Gastrocnemius medialis (tissue), 4 donors: ENCODE data around the gene ABI3BP. TPM values are rescaled to one million over a fixed set of nuclear protein-coding genes. Genes with fewer than 3 reads are reported as not detected.

Experiments
- ATAC-seq, 2 donors: fragments of 150-250 bp; one replicate each; pipeline ENCODE4 v1.9.1; 2016
- DNase-seq, 2 donors: peaks; one replicate each; pipeline ENCODE4 v3.0.0-alpha.2; 2019
- H3K27ac ChIP-seq, 4 donors: fragments of 200-600 bp; sonication (generic); 1 replicate in 1 of 4; 2 replicates in 3 of 4; pipeline ENCODE4 v1.5.1; 2016 to 2018; ENCODE audit warnings: mild to moderate bottlenecking in 2 of 4, moderate library complexity in 1 of 4
- H3K27me3 ChIP-seq, 3 donors: fragments of 200-600 bp; sonication (generic) in 2 of 3; 1 replicate in 1 of 3; 2 replicates in 2 of 3; pipeline versions ENCODE4 v1.5.1 to v1.6.0; 2016 to 2019; ENCODE audit warnings: mild to moderate bottlenecking in 1 of 3, moderate library complexity in 1 of 3
- H3K36me3 ChIP-seq, 2 donors: fragments of 200-600 bp; sonication (generic) in 1 of 2; one replicate each; pipeline ENCODE4 v1.5.1; 2017 to 2018
- H3K4me1 ChIP-seq, 2 donors: fragments of 200-600 bp; sonication (generic) in 1 of 2; one replicate each; pipeline ENCODE4 v1.5.1; 2016 to 2017; ENCODE audit warnings: mild to moderate bottlenecking in 2 of 2
- H3K4me3 ChIP-seq, 4 donors: fragments of 200-600 bp; sonication (generic) in 3 of 4; 1 replicate in 1 of 4; 2 replicates in 3 of 4; pipeline ENCODE4 v1.5.1; 2016 to 2019; ENCODE audit warnings: mild to moderate bottlenecking in 2 of 4
- H3K9me3 ChIP-seq, 3 donors: fragments of 200-600 bp; sonication (generic) in 2 of 3; 1 replicate in 1 of 3; 2 replicates in 2 of 3; pipeline ENCODE4 v1.5.1; 2016 to 2019
- POLR2A ChIP-seq, 2 donors: fragments of 450-650 bp; IDR thresholded peaks; one replicate each; pipeline ENCODE4 v1.6.1; 2017; ENCODE audit warnings: antibody characterized with exemption in 2 of 2, mild to moderate bottlenecking in 2 of 2, moderate library complexity in 2 of 2
- in situ Hi-C, 4 donors: fragments of 200-750 bp; cut with MboI; loops; one replicate each; pipeline versions ENCODE4 v1.15.0 to v1.8.0; 2017; ENCODE audit warnings: low sequenced_read_pairs in 4 of 4
- intact Hi-C: fragments of 100-400 bp; cut with DNase I; formaldehyde crosslinking; loops from one replicate; pipeline ENCODE4 v1.15.1; 2023; ENCODE audit warnings: low total_unique reads
- total RNA-seq, 4 donors: library from RNA; depleted of rRNA; stranded (reverse); fragments of >200 nt; gene quantifications; one replicate each; pipeline versions ENCODE4 v1.1.0 to v1.2.3, GENCODE V29; 2016
- TF ChIP-seq, protein P1 (sequence below), 5 experiments: fragments of 450-650 bp in 3 of 5; fragments of 200-600 bp in 2 of 5; sonication (generic) in 2 of 5; IDR thresholded peaks in 4 of 5; conservative IDR thresholded peaks in 1 of 5; 1 replicate in 4 of 5; 2 replicates in 1 of 5; pipeline ENCODE4 v1.5.1; 2016 to 2019; ENCODE audit warnings: antibody characterized with exemption in 5 of 5, mild to moderate bottlenecking in 3 of 5, moderate library complexity in 3 of 5

ABI3BP gene
- total RNA-seq, 4 donors from 2014 or later = 15.3 to 21.8 (median 19.5) TPM

DNA sequence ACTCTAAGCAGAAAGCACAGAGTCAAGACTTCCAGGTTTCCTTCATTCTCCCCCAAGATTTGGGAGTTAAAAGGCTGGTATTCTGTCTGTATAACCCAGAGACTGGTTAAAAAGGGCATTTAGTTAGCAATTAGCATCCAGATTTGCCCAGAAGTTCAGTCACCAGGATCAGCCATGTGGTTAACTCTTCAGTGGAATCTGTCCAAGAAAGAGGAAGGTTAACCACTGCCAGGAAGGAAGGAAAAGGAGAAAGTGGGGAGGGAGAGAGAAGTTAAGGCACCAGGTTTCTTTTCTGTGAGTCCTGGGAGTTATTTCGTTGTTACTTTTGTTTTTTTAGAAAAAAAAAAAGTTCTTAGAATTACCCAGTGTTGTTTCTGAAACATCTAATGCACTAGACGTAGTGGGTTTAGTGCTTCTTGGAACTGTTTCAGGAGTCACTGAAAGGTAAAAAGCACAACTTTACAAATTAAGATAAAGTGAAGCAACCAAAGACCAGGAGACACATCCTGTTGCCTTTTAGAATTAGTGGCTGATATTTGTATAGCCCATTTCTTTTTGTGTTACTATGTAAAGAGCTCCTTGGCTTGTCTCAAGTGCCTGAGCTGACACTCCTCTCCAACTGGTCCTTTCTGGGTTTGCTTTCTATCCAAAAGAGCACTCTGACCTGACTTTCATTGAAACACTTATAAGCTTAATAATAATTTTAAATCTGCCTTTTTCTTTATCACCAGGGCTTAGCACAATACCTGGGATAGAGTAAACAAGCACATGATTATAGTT, 128.6 kb downstream of the ABI3BP start:
- H3K4me1 ChIP-seq = no peaks in the 10 kb centered on the region
- ATAC-seq (no peak), DNase-seq (no peak)
- intact Hi-C loops (no loop called here), in situ Hi-C loops (no loop called here)
- no peak overlapping the region for H3K4me3 ChIP-seq
- H3K27me3 ChIP-seq = no peaks in the 10 kb centered on the region
- no peak for TF ChIP-seq POLR2A (IDR thresholded peaks at IDR 0.05)
- TF ChIP-seq, protein P1, sequence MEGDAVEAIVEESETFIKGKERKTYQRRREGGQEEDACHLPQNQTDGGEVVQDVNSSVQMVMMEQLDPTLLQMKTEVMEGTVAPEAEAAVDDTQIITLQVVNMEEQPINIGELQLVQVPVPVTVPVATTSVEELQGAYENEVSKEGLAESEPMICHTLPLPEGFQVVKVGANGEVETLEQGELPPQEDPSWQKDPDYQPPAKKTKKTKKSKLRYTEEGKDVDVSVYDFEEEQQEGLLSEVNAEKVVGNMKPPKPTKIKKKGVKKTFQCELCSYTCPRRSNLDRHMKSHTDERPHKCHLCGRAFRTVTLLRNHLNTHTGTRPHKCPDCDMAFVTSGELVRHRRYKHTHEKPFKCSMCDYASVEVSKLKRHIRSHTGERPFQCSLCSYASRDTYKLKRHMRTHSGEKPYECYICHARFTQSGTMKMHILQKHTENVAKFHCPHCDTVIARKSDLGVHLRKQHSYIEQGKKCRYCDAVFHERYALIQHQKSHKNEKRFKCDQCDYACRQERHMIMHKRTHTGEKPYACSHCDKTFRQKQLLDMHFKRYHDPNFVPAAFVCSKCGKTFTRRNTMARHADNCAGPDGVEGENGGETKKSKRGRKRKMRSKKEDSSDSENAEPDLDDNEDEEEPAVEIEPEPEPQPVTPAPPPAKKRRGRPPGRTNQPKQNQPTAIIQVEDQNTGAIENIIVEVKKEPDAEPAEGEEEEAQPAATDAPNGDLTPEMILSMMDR (IDR thresholded peaks at IDR 0.05 in 4 of 5, conservative IDR thresholded peaks at IDR 0.05 in 1 of 5) = no peak
- no peak overlapping the region for H3K27ac ChIP-seq
- no peaks in the 10 kb centered on the region for H3K9me3 ChIP-seq
- no peaks in the 10 kb centered on the region for H3K36me3 ChIP-seq

- intact Hi-C loops = no loop called here
- Histone ChIP-seq H3K27me3 (no peaks in the 10 kb centered on the region), H3K27ac (no peak overlapping the region), H3K4me3 (no peak overlapping the region), H3K9me3 (no peaks in the 10 kb centered on the region), H3K4me1 (no peaks in the 10 kb centered on the region), H3K36me3 (no peaks in the 10 kb centered on the region)
- ATAC-seq (no peak), DNase-seq (no peak)
- in situ Hi-C loops = no loop called here
- TF ChIP-seq POLR2A (IDR thresholded peaks at IDR 0.05) = no peak
- TF ChIP-seq, protein P1 (IDR thresholded peaks at IDR 0.05 in 4 of 5, conservative IDR thresholded peaks at IDR 0.05 in 1 of 5) = no peak
These were observed 135.4 kb downstream of the ABI3BP start for GRCh38 chr3:100857863-100858262.

DNA sequence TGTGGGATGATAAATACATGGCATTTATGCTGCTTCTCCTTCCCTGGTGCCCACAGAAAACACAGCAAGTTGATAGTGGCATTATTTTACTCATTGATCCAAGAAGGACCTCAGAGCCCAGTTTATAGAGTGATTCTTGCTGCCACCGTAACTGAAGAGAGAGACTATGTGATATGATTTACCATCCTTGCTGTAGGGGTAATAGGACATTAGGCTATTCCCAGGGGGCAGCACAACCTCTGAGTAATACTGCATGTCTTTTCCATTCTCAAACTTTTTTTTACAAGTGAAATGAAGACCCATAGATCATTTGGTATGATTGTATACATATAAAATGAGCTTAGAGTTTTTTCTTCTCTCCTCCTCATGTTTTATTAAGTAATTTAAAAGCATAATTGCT, 136.4 kb downstream of the ABI3BP start:
- ATAC-seq (no peak), DNase-seq (no peak)
- Histone ChIP-seq H3K36me3 (no peaks in the 10 kb centered on the region), H3K9me3 (no peaks in the 10 kb centered on the region), H3K4me1 (no peaks in the 10 kb centered on the region), H3K4me3 (no peak overlapping the region), H3K27me3 (no peaks in the 10 kb centered on the region), H3K27ac (no peak overlapping the region)
- no peak for TF ChIP-seq POLR2A (IDR thresholded peaks at IDR 0.05)
- TF ChIP-seq, protein P1 (IDR thresholded peaks at IDR 0.05 in 4 of 5, conservative IDR thresholded peaks at IDR 0.05 in 1 of 5) = no peak
- intact Hi-C loops (no loop called here), in situ Hi-C loops (no loop called here)

GRCh38 chr3:100852840-100853239, 140.4 kb downstream of the ABI3BP start:
- H3K9me3 ChIP-seq = no peaks in the 10 kb centered on the region
- intact Hi-C loops = no loop called here
- ATAC-seq (no peak), DNase-seq (no peak)
- TF ChIP-seq, protein P1 (IDR thresholded peaks at IDR 0.05 in 4 of 5, conservative IDR thresholded peaks at IDR 0.05 in 1 of 5) = no peak
- no peak for TF ChIP-seq POLR2A (IDR thresholded peaks at IDR 0.05)
- no peaks in the 10 kb centered on the region for H3K4me1 ChIP-seq
- H3K4me3 ChIP-seq = no peak overlapping the region
- H3K36me3 ChIP-seq = no peaks in the 10 kb centered on the region
- no peaks in the 10 kb centered on the region for H3K27me3 ChIP-seq
- no peak overlapping the region for H3K27ac ChIP-seq
- in situ Hi-C loops = no loop called here
